Hepatocyte (in vitro differentiated cells): ENCODE measurements around the gene PACRG. TPM values are rescaled to one million over a fixed set of nuclear protein-coding genes. Genes with fewer than 3 reads are reported as not detected.

Experiments
- DNase-seq: peaks from one replicate; pipeline ENCODE4 v3.0.0-alpha.2; 2016; ENCODE audit warnings: low spot score
- H2AFZ ChIP-seq: fragments of 200-600 bp; sonication (generic); 2 replicates; pipeline ENCODE4 v1.6.0; 2016; ENCODE audit warnings: antibody characterized with exemption, mild to moderate bottlenecking
- H3K27ac ChIP-seq: fragments of 200-600 bp; sonication (generic); 2 replicates; pipeline ENCODE4 v1.5.1; 2016; ENCODE audit warnings: mild to moderate bottlenecking
- H3K27me3 ChIP-seq: fragments of 200-600 bp; sonication (generic); 2 replicates; pipeline ENCODE4 v1.6.1; 2016
- H3K36me3 ChIP-seq: fragments of 200-600 bp; sonication (generic); replicated peaks from 2 replicates; pipeline ENCODE4 v1.5.1; 2016; ENCODE audit warnings: low read depth; ENCODE audit not compliant: insufficient read depth
- H3K4me1 ChIP-seq: fragments of 200-600 bp; sonication (generic); 2 replicates; pipeline ENCODE4 v1.5.1; 2016; ENCODE audit warnings: mild to moderate bottlenecking, moderate library complexity; ENCODE audit not compliant: insufficient read depth
- H3K4me2 ChIP-seq: fragments of 200-600 bp; sonication (generic); 2 replicates; pipeline ENCODE4 v1.6.0; 2016
- H3K4me3 ChIP-seq: fragments of 200-600 bp; sonication (generic); 2 replicates; pipeline ENCODE4 v1.5.1; 2016; ENCODE audit warnings: mild to moderate bottlenecking
- H3K79me2 ChIP-seq: fragments of 200-600 bp; sonication (generic); 2 replicates; pipeline ENCODE4 v1.6.0; 2017; ENCODE audit warnings: mild to moderate bottlenecking
- H3K9me2 ChIP-seq: fragments of 200-600 bp; sonication (generic); replicated peaks from 2 replicates; pipeline ENCODE4 v1.6.0; 2017; ENCODE audit warnings: mild to moderate bottlenecking; ENCODE audit not compliant: insufficient read depth
- H3K9me3 ChIP-seq: fragments of 200-600 bp; sonication (generic); 2 replicates; pipeline ENCODE4 v1.5.1; 2016; ENCODE audit warnings: low read depth, mild to moderate bottlenecking
- H4K20me1 ChIP-seq: fragments of 200-600 bp; sonication (generic); 2 replicates; pipeline ENCODE4 v1.6.0; 2016; ENCODE audit warnings: mild to moderate bottlenecking; ENCODE audit not compliant: insufficient read depth, poor library complexity, severe bottlenecking
- EZH2 ChIP-seq: fragments of 200-600 bp; sonication (generic); IDR thresholded peaks from 2 replicates; pipeline ENCODE4 v1.6.1; 2016; ENCODE audit warnings: antibody characterized with exemption, mild to moderate bottlenecking, borderline replicate concordance
- EZH2phosphoT487 ChIP-seq: fragments of 200-600 bp; sonication (generic); IDR thresholded peaks from one replicate; pipeline ENCODE4 v1.6.1; 2018; ENCODE audit warnings: antibody characterized with exemption, mild to moderate bottlenecking, low read depth, moderate library complexity; ENCODE audit not compliant: unreplicated experiment, severe bottlenecking
- WGBS: methylation state at CpG from one replicate; pipeline ENCODE4 v1.1.6; 2016; ENCODE audit warnings: low lambda C conversion rate; ENCODE audit errors: missing lambda C conversion rate; 5-methylcytosine and 5-hydroxymethylcytosine counted together
- polyA plus RNA-seq: library from polyadenylated mRNA; unstranded; fragments of >200 nt; fragmentation: Nextera tagmentation; extraction: Ambion mirVana; gene quantifications from 2 replicates; pipeline ENCODE4 v1.2.1, GENCODE V29; 2016
- total RNA-seq: library from RNA; depleted of rRNA; stranded (reverse); fragments of >200 nt; gene quantifications from 2 replicates; pipeline ENCODE4 v1.2.3, GENCODE V29; 2014
- TF ChIP-seq, protein P1 (sequence below): fragments of 200-600 bp; sonication (generic); IDR thresholded peaks from 2 replicates; pipeline ENCODE4 v1.5.1; 2016; ENCODE audit warnings: antibody characterized with exemption, mild to moderate bottlenecking; ENCODE audit not compliant: poor library complexity

Gene PACRG
- total and polyA plus RNA-seq, 2 experiments from 2014 or later: 0.91 to 2.6 TPM

DNA sequence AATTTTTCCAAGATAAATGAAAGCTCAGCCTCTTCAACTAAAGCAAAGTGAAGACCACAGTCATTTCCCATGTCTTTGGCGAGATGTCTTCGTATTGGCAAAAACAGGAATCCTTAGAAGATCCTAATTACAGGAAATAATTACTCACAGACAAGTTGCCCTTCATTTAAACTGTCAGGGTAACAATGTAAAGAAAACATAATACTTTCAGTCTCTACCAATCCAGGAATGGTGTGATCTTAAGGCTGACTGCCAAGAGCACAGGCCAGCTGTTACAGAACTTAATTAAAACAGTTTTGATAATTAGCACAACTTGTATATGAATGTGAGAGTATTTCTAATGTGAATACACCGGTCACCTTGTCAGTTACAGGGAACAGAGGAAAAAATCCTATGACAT lies 292.2 kb downstream of the PACRG start:
- DNase-seq: no peak
- H3K36me3 ChIP-seq: no peaks in the 10 kb centered on the region
- no peaks in the 10 kb centered on the region for H3K27me3 ChIP-seq
- TF ChIP-seq, protein P1, sequence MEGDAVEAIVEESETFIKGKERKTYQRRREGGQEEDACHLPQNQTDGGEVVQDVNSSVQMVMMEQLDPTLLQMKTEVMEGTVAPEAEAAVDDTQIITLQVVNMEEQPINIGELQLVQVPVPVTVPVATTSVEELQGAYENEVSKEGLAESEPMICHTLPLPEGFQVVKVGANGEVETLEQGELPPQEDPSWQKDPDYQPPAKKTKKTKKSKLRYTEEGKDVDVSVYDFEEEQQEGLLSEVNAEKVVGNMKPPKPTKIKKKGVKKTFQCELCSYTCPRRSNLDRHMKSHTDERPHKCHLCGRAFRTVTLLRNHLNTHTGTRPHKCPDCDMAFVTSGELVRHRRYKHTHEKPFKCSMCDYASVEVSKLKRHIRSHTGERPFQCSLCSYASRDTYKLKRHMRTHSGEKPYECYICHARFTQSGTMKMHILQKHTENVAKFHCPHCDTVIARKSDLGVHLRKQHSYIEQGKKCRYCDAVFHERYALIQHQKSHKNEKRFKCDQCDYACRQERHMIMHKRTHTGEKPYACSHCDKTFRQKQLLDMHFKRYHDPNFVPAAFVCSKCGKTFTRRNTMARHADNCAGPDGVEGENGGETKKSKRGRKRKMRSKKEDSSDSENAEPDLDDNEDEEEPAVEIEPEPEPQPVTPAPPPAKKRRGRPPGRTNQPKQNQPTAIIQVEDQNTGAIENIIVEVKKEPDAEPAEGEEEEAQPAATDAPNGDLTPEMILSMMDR: no peak
- TF ChIP-seq EZH2phosphoT487: no peak
- no peak for TF ChIP-seq EZH2
- H3K4me3 ChIP-seq: no peak overlapping the region
- H4K20me1 ChIP-seq: no peaks in the 10 kb centered on the region
- 77% methylated on average over 3 of the region's 3 CpGs for WGBS
- H3K4me1 ChIP-seq: no peaks in the 10 kb centered on the region
- no peaks in the 10 kb centered on the region for H3K79me2 ChIP-seq
- no peak overlapping the region for H3K27ac ChIP-seq
- H3K9me3 ChIP-seq: peaks cover 4% of the 10 kb centered on the region
- no peak overlapping the region for H2AFZ ChIP-seq
- H3K4me2 ChIP-seq: no peak overlapping the region
- no peaks in the 10 kb centered on the region for H3K9me2 ChIP-seq

DNA sequence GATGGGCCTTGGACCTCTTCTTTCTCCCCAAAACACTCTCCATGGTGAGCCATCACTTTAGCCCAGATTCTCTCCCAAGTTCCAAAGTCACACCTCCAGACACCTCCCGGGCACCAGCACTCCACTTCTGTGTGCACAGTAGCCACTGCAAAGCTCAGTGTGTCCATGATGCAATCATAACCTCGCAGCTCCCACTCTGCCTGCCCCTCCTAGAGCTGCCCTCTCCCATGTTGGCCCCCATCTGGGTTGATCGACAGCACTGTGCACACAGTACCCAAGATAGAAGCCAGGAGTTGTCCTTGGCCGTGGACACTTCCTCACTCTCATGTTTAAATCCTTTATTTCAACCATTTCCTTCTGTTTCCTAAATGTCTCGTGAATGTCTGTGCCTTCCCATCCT lies 293.3 kb downstream of the PACRG start:
- H3K4me2 ChIP-seq: no peak overlapping the region
- H4K20me1 ChIP-seq: no peaks in the 10 kb centered on the region
- no peaks in the 10 kb centered on the region for H3K27me3 ChIP-seq
- no peak for DNase-seq
- H3K4me1 ChIP-seq: no peaks in the 10 kb centered on the region
- H2AFZ ChIP-seq: no peak overlapping the region
- H3K9me2 ChIP-seq: no peaks in the 10 kb centered on the region
- no peaks in the 10 kb centered on the region for H3K36me3 ChIP-seq
- WGBS: 93% methylated on average over 5 of the region's 5 CpGs
- H3K27ac ChIP-seq: no peak overlapping the region
- H3K79me2 ChIP-seq: no peaks in the 10 kb centered on the region
- TF ChIP-seq EZH2: no peak
- no peak for TF ChIP-seq EZH2phosphoT487
- TF ChIP-seq, protein P1: no peak
- H3K9me3 ChIP-seq: peaks cover 4% of the 10 kb centered on the region
- no peak overlapping the region for H3K4me3 ChIP-seq

GRCh38 chr6:163023700-163024099 lies 295.9 kb downstream of the PACRG start:
- no peaks in the 10 kb centered on the region for H3K9me2 ChIP-seq
- H3K36me3 ChIP-seq: no peaks in the 10 kb centered on the region
- TF ChIP-seq, protein P1: no peak
- TF ChIP-seq EZH2phosphoT487: no peak
- no peak for TF ChIP-seq EZH2
- H3K4me1 ChIP-seq: no peaks in the 10 kb centered on the region
- H3K79me2 ChIP-seq: no peaks in the 10 kb centered on the region
- no peak overlapping the region for H3K4me2 ChIP-seq
- H3K27me3 ChIP-seq: no peaks in the 10 kb centered on the region
- H3K9me3 ChIP-seq: peaks cover 4% of the 10 kb centered on the region
- no peaks in the 10 kb centered on the region for H4K20me1 ChIP-seq
- H2AFZ ChIP-seq: no peak overlapping the region
- WGBS: 83% methylated on average over 1 of the region's 1 CpG
- no peak for DNase-seq
- no peak overlapping the region for H3K4me3 ChIP-seq
- no peak overlapping the region for H3K27ac ChIP-seq

GRCh38 chr6:163026893-163027292 lies 299.1 kb downstream of the PACRG start:
- H2AFZ ChIP-seq: no peak overlapping the region
- no peaks in the 10 kb centered on the region for H3K79me2 ChIP-seq
- H3K9me3 ChIP-seq: peaks cover 4% of the 10 kb centered on the region
- H3K4me1 ChIP-seq: no peaks in the 10 kb centered on the region
- no peak for DNase-seq
- H3K9me2 ChIP-seq: no peaks in the 10 kb centered on the region
- WGBS: 72% methylated on average over 4 of the region's 4 CpGs
- H3K27ac ChIP-seq: no peak overlapping the region
- TF ChIP-seq EZH2: no peak
- TF ChIP-seq, protein P1: no peak
- no peak for TF ChIP-seq EZH2phosphoT487
- H3K4me3 ChIP-seq: no peak overlapping the region
- no peaks in the 10 kb centered on the region for H3K27me3 ChIP-seq
- H3K4me2 ChIP-seq: no peak overlapping the region
- no peaks in the 10 kb centered on the region for H3K36me3 ChIP-seq
- H4K20me1 ChIP-seq: no peaks in the 10 kb centered on the region
